Stomach (tissue), 4 donors: Measurements from ENCODE around the gene ZSCAN9.

ENCODE experiments used
- EP300 ChIP-seq: sonication (generic); formaldehyde crosslinking; IDR thresholded peaks from one replicate; pipeline ENCODE4 v1.6.1; 2017; ENCODE audit warnings: antibody characterized with exemption
- POLR2A ChIP-seq, 4 donors: fragments of 450-650 bp; IDR thresholded peaks; one replicate each; pipeline ENCODE4 v1.6.1; 2016; ENCODE audit warnings: antibody characterized with exemption in 4 of 4, control low read depth in 2 of 4, mild to moderate bottlenecking in 1 of 4, moderate library complexity in 1 of 4
- POLR2AphosphoS5 ChIP-seq, 3 donors: sonication (generic); formaldehyde crosslinking; IDR thresholded peaks; one replicate each; pipeline ENCODE4 v1.6.1; 2016; ENCODE audit warnings: antibody characterized with exemption in 3 of 3
- TF ChIP-seq, protein P1 (sequence below), 7 experiments: fragments of 450-650 bp in 4 of 7; fragments of 200-600 bp in 3 of 7; sonication (generic) in 3 of 7; IDR thresholded peaks; one replicate each; pipeline ENCODE4 v1.5.1; 2016 to 2019; ENCODE audit warnings: antibody characterized with exemption in 7 of 7, control low read depth in 2 of 7, mild to moderate bottlenecking in 1 of 7

DNA sequence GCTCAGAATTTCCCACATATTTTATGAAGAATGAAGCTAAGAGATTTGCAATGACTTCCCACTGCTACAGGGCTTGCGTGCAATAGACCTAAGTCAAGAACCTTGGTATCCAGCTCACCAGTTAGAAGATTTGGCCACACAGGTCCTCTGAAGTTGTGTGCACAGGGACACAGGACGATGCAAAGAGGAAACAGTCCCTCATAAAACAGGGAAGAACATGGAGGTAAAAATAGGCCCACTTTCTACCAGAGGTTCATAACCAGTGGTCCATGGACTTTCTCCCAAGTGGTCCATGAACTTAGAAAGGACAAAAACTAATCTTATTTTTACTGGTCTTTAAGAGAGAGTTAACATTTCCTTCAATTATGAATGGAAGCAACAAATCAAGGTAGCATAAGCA lies 25.7 kb downstream of the ZSCAN9 start:
- TF ChIP-seq, protein P1, sequence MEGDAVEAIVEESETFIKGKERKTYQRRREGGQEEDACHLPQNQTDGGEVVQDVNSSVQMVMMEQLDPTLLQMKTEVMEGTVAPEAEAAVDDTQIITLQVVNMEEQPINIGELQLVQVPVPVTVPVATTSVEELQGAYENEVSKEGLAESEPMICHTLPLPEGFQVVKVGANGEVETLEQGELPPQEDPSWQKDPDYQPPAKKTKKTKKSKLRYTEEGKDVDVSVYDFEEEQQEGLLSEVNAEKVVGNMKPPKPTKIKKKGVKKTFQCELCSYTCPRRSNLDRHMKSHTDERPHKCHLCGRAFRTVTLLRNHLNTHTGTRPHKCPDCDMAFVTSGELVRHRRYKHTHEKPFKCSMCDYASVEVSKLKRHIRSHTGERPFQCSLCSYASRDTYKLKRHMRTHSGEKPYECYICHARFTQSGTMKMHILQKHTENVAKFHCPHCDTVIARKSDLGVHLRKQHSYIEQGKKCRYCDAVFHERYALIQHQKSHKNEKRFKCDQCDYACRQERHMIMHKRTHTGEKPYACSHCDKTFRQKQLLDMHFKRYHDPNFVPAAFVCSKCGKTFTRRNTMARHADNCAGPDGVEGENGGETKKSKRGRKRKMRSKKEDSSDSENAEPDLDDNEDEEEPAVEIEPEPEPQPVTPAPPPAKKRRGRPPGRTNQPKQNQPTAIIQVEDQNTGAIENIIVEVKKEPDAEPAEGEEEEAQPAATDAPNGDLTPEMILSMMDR (IDR thresholded peaks at IDR 0.05): no peak
- no peak for TF ChIP-seq POLR2A (IDR thresholded peaks at IDR 0.05)
- no peak for TF ChIP-seq EP300
- no peak for TF ChIP-seq POLR2AphosphoS5 (IDR thresholded peaks at IDR 0.05)
